HG03108 (cell line): ENCODE data around the gene CHAF1A.

ENCODE experiments used
- ATAC-seq: cut with Tn5 transposase; IDR thresholded peaks from one replicate; pipeline ENCODE4 v1.9.1; 2021; ENCODE audit warnings: moderate library complexity; ENCODE audit not compliant: unreplicated experiment

CHAF1A gene

GRCh38 chr19:4453232-4454179, 51.1 kb downstream of the CHAF1A start:
- no peak for ATAC-seq

GRCh38 chr19:4454747-4455718, 52.6 kb downstream of the CHAF1A start:
- no peak for ATAC-seq

GRCh38 chr19:4455719-4456475, 53.5 kb downstream of the CHAF1A start:
- ATAC-seq = no peak

- no peak for ATAC-seq
Measured at GRCh38 chr19:4456476-4456842, 54.0 kb downstream of the CHAF1A start.

- no peak for ATAC-seq
Measured at GRCh38 chr19:4456843-4457653, 54.6 kb downstream of the CHAF1A start.

- ATAC-seq = peak; percentile 94
Measured at GRCh38 chr19:4457654-4458395, 55.4 kb downstream of the CHAF1A start, which contains the start of gene UBXN6. TSS of gene UBXN6 (minus strand) at chr19:4457794. CDS start at chr19:4457697, 97 bp downstream.

GRCh38 chr19:4464815-4465581, 62.6 kb downstream of the CHAF1A start:
- no peak for ATAC-seq

GRCh38 chr19:4467835-4468234, 65.4 kb downstream of the CHAF1A start:
- no peak for ATAC-seq

- ATAC-seq = peak; percentile 86
Measured at GRCh38 chr19:4471403-4472173, 69.1 kb downstream of the CHAF1A start.

GRCh38 chr19:4472174-4472974, 69.9 kb downstream of the CHAF1A start, which contains the start of gene HDGFL2:
TSS of gene HDGFL2 (plus strand) at chr19:4472297. CDS start at chr19:4472351, 54 bp downstream.
- ATAC-seq = no peak

GRCh38 chr19:4473011-4473762, 70.7 kb downstream of the CHAF1A start:
- no peak for ATAC-seq

GRCh38 chr19:4473763-4474513, 71.5 kb downstream of the CHAF1A start:
- no peak for ATAC-seq

GRCh38 chr19:4474514-4475022, 72.1 kb downstream of the CHAF1A start:
- ATAC-seq = no peak

- ATAC-seq = no peak
Measured at GRCh38 chr19:4477034-4477801, 74.8 kb downstream of the CHAF1A start.
